Islet precursor cell (in vitro differentiated cells): ENCODE measurements around the gene NKAIN2.
A peak's percentile ranks its signal among the peaks of the same experiment; 100 is the strongest.

Experiments
- DNase-seq: peaks from one replicate; pipeline ENCODE4 v3.0.0-alpha.2; 2018

NKAIN2 gene

DNA sequence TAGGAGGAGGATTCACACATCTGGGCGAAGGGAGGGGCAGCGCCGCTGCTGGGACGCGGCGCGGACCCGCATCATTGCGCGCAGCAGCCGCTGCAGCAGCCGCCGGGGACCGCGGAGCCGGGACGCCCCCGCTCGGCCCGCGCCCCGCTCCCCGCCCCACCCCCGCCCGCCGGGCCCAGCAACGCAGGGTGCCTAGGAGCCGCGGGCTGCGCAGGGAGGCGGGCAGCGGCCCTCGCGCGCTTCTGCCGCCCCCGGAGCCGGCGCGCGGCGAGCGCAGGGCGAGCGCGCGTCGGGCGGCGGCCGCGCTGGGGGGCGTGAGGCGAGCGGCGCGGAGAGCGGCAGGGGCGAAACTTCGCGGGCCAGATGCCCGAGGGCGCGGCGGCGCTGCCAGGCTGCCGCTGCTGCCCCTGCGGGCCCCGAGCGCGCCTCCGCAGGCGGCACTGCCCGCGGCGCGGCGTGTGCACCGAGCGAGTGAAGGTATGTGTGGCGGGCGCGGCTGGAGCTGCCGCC lies at the start of gene NKAIN2:
TSS of gene NKAIN2 (plus strand) at position 362 of the 510 bp plus-strand sequence.
- no peak for DNase-seq

DNA sequence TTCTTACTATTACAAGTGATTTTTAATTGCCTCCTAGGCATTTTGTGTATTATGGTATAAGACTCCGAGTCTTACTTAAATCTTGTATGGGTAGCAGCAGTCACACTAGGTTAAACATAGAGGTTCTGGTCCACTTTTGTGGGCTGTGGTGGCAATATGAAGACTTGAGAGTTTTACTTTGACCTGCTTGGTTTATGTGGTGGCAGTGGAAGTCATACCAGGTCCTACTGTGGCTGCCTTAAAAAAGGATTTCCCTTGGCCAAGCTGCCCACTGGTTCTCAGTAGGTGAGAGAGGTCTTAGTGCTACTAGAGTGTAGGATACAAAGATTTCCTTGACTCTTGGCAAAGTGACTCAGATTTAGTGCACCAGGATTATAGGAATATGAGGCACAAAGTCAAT lies 44.2 kb upstream of the NKAIN2 start:
- DNase-seq: no peak

- DNase-seq: no peak
Observed at GRCh38 chr6:123763904-123764303, 39.8 kb upstream of the NKAIN2 start.

DNA sequence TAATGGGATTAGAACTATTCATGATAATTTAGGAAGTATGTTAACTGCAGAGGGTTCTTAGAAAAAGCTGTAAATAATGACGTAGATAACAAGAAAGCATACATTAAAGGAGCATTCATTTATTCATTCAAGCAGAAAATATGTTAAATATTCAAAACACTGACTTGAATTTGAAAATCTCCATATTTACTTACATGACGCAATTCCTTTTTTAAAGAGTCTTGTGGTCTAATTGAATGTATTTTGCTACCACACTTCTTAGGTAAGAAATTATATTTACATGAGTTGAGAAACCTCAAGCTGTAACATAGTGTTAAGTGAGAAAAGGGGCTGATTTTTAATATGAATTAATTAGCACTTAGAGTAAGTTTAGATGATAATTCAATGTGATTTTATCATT lies 38.9 kb upstream of the NKAIN2 start:
- no peak for DNase-seq

- no peak for DNase-seq
Observed at GRCh38 chr6:123768921-123769320, 34.7 kb upstream of the NKAIN2 start.

- no peak for DNase-seq
Observed at GRCh38 chr6:123769431-123769830, 34.2 kb upstream of the NKAIN2 start.

- DNase-seq: no peak
Observed at GRCh38 chr6:123770247-123770949, 33.3 kb upstream of the NKAIN2 start.

GRCh38 chr6:123771126-123771525 lies 32.5 kb upstream of the NKAIN2 start:
- no peak for DNase-seq

- no peak for DNase-seq
Observed at GRCh38 chr6:123777563-123777962, 26.1 kb upstream of the NKAIN2 start.

DNA sequence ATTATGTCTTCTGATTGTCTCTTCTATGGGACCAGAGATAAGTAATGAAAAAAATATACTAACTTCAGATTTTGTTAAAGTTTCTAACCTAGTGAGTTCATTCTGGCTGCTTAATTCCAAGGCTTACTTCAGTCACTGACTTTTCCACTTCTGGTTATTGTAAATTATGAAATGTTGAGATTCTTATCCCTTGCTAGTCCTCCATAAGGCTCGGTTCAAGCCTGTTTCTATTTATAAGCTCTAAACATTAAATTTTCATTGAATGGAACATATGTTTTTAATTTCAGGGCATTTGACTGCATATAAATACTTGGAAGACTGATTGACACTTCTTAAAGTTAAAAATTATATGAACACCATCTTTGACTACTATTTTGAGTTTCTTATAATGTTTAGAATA lies 23.6 kb upstream of the NKAIN2 start:
- no peak for DNase-seq

- DNase-seq: no peak
Observed at GRCh38 chr6:123784330-123784729, 19.3 kb upstream of the NKAIN2 start.

GRCh38 chr6:123785039-123785438 lies 18.6 kb upstream of the NKAIN2 start:
- DNase-seq: no peak

GRCh38 chr6:123788319-123788718 lies 15.3 kb upstream of the NKAIN2 start:
- DNase-seq: no peak

- no peak for DNase-seq
Observed at GRCh38 chr6:123794190-123794589, 9.5 kb upstream of the NKAIN2 start.

DNA sequence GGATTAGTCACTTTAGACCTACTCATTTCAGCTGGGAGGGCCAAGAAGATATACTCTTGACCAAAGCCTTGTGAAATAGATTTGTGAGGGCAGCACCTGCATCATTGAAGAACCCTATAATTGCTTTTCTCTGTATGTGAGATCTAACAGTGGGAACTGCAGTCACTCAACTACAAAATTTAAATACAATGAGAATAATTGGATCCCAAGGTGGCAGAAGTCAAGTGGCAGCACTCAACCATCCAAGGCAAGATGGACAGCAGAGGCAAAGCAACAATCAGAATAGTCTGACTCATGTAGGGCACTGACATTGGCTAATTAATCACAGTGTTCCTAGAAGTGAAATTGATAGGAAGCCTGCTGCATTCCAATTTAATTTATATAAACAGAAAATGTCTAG lies 8.9 kb upstream of the NKAIN2 start:
- no peak for DNase-seq

DNA sequence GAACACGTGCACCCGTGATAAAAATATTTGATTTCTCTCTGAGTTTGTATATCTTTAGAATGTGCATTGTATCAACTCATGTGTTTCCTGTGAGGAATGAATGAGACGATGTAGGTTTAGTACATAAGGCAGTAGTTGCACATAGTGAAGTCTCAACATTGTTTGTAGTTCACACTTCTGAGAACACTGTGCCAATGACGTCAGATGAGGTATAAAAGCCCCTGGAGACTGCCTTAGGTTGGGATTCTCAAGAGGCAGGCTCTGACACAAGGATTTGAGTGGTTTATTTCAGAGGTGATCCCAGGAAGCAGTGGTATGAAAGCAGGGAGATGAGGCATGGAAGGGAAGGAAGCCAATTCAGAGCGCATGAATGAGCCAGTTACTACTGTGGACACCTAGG lies 2.6 kb upstream of the NKAIN2 start:
- DNase-seq: no peak

DNA sequence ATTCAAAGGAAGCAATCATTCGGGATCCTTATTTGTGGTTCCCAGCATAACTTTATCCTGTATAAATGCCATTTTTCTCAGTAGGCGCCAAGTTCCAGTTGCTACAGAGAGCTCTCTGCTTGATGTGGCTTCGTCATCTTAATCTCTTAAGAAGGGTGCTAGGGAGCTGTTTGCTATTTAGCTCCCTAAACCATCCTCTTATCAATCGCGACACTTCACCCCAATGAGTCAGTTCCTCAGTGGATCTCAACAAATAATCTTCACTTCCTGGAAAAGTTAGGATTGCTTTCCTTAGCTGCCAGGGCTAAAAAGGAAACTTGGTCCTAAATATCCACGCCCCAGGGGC lies 1.3 kb upstream of the NKAIN2 start:
- DNase-seq: no peak

GRCh38 chr6:123802697-123803503 lies 765 bp upstream of the NKAIN2 start:
- DNase-seq: peak; percentile 91

GRCh38 chr6:123804014-123804786 lies 535 bp downstream of the NKAIN2 start:
- DNase-seq: peak; percentile 69

GRCh38 chr6:123804787-123805540 lies 1.3 kb downstream of the NKAIN2 start:
- DNase-seq: no peak

- no peak for DNase-seq
Observed at GRCh38 chr6:123805921-123806320, 2.3 kb downstream of the NKAIN2 start.

GRCh38 chr6:123806561-123806960 lies 2.9 kb downstream of the NKAIN2 start:
- no peak for DNase-seq

GRCh38 chr6:123808556-123808955 lies 4.9 kb downstream of the NKAIN2 start:
- no peak for DNase-seq
